CD4-positive, alpha-beta T cell (primary cell): Measurements from ENCODE around the gene SLC17A8. TPM values are rescaled to one million over a fixed set of nuclear protein-coding genes. Genes with fewer than 3 reads are reported as not detected.

ENCODE experiments used
- ATAC-seq: fragments of 200-7000 bp; cut with Tn5 transposase; one replicate; pipeline ENCODE4 v1.10.0; 2022; ENCODE audit warnings: mild to moderate bottlenecking; ENCODE audit not compliant: poor library complexity
- CTCF ChIA-PET: fragments of 350-600 bp; sonication (Branson Sonifier 250); formaldehyde crosslinking; loops from one replicate; lab custom pipeline; 2021; ENCODE audit warnings: antibody characterized with exemption, inconsistent platforms; lab: Charles Lee
- POLR2A ChIA-PET: fragments of 350-600 bp; sonication (Branson Sonifier 250); formaldehyde crosslinking; loops from one replicate; lab custom pipeline; 2021; ENCODE audit warnings: antibody characterized with exemption, inconsistent platforms; lab: Charles Lee
- DNase-seq, 14 experiments: peaks; one replicate each; pipeline ENCODE4 v3.0.0-alpha.2; 2013 to 2020; ENCODE audit warnings: mixed read lengths in 2 of 14
- H3K27ac ChIP-seq, 2 donors: one replicate each; pipeline versions ENCODE4 v1.5.1 to v1.7.0; 2013; ENCODE audit warnings: low read length in 2 of 2, low read depth in 1 of 2, mild to moderate bottlenecking in 1 of 2
- H3K27me3 ChIP-seq, 2 experiments: 1 replicate in 1 of 2; 2 replicates in 1 of 2; pipeline versions ENCODE4 v1.6.1 to v1.7.0; 2013; ENCODE audit warnings: low read length in 2 of 2, control low read depth in 1 of 2, mild to moderate bottlenecking in 1 of 2, moderate library complexity in 1 of 2; ENCODE audit not compliant: insufficient read depth in 2 of 2, control insufficient read depth in 1 of 2
- H3K36me3 ChIP-seq: one replicate; pipeline ENCODE4 v1.6.1; 2013; ENCODE audit warnings: low read length, control low read depth; ENCODE audit not compliant: insufficient read depth
- H3K4me1 ChIP-seq: one replicate; pipeline ENCODE4 v1.6.1; 2013; ENCODE audit warnings: low read length, control low read depth; ENCODE audit not compliant: insufficient read depth
- H3K4me3 ChIP-seq: one replicate; pipeline ENCODE4 v1.5.1; 2013; ENCODE audit warnings: mild to moderate bottlenecking, low read length, moderate library complexity
- H3K9me3 ChIP-seq, 2 experiments: 1 replicate in 1 of 2; 2 replicates in 1 of 2; pipeline versions ENCODE4 v1.6.1 to v1.7.0; 2013; ENCODE audit warnings: low read length in 2 of 2, mild to moderate bottlenecking in 2 of 2, control low read depth in 1 of 2, moderate library complexity in 1 of 2; ENCODE audit not compliant: control insufficient read depth in 1 of 2, insufficient read depth in 1 of 2
- H3K27ac Mint-ChIP-seq: one replicate; pipeline ENCODE4 v1.8.0; 2020; ENCODE audit warnings: mixed read lengths
- H3K27me3 Mint-ChIP-seq: one replicate; pipeline ENCODE4 v1.8.0; 2021; ENCODE audit warnings: mixed read lengths
- H3K36me3 Mint-ChIP-seq: one replicate; pipeline ENCODE4 v1.8.0; 2021; ENCODE audit warnings: low read depth, mixed read lengths
- H3K4me1 Mint-ChIP-seq: one replicate; pipeline ENCODE4 v1.8.0; 2021; ENCODE audit warnings: low read depth, mixed read lengths
- H3K4me3 Mint-ChIP-seq: one replicate; pipeline ENCODE4 v1.8.0; 2020; ENCODE audit warnings: mild to moderate bottlenecking, mixed read lengths
- H3K9me3 Mint-ChIP-seq: one replicate; pipeline ENCODE4 v1.8.0; 2020; ENCODE audit warnings: mixed read lengths
- intact Hi-C, 2 experiments: fragments of 100-400 bp; cut with DNase I in 1 of 2; cut with micrococcal nuclease in 1 of 2; formaldehyde crosslinking; loops; one replicate each; pipeline versions ENCODE4 v1.15.1 to v1.9.0; 2023 to 2025; cut with DNase I, micrococcal nuclease
- total RNA-seq, 174 experiments: library from RNA in 2 of 174; stranded (reverse) in 2 of 174; gene quantifications; one replicate each; pipeline ENCODE4 v1.2.3 and lab custom pipeline; 2021 to 2026
- TF ChIP-seq, protein P1 (sequence below): fragments of 200-600 bp; IDR thresholded peaks from one replicate; pipeline ENCODE4 v1.8.0; 2022; ENCODE audit warnings: antibody characterized with exemption, mild to moderate bottlenecking

The SLC17A8 gene
- total RNA-seq, 2 experiments from 2014 or later, result not detected

DNA sequence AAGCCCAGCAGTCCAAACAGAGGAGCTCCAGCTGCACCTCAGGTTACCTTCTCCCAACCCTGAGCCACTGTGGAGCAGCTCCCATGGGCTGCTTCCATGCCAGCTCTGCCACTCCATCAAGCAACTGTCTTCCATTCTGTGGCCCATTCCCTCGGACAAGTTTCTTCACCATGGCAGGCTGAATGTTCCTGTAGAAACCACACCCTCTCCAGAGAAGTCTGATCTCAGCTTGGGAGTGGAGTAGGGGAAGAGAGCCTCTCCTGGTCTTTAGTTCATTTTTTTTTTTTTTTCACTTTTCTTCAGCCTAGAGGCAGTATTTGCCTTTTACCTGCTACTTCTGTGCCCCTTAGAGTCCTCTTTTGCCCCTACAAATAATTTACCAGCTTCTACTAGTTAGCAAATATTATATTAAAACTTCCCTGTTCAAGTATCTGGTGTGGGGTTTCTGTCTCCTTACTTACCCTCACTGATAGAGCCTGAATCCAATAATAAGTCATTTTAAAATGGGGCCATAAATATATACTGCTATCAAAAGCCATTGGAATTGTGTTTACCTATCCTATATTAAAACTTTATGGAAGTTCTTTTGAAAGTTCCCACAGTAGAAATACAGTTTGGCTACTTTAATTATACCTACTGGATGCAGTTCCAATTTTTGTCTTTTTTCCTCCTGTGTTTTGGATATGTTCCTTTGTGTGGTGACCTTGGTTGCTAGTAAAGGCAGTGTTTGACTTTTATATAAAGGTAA lies 11.7 kb upstream of the SLC17A8 start:
- ATAC-seq (no peak), DNase-seq (no peak)
- ChIA-PET CTCF (interaction anchor here (0.7 kb wide), 1 partner anchor 120 kb away, joined by 4 read pairs; no protein-coding TSS in a partner anchor), POLR2A (no interaction called here)
- intact Hi-C loops, result no loop called here
- TF ChIP-seq, protein P1, sequence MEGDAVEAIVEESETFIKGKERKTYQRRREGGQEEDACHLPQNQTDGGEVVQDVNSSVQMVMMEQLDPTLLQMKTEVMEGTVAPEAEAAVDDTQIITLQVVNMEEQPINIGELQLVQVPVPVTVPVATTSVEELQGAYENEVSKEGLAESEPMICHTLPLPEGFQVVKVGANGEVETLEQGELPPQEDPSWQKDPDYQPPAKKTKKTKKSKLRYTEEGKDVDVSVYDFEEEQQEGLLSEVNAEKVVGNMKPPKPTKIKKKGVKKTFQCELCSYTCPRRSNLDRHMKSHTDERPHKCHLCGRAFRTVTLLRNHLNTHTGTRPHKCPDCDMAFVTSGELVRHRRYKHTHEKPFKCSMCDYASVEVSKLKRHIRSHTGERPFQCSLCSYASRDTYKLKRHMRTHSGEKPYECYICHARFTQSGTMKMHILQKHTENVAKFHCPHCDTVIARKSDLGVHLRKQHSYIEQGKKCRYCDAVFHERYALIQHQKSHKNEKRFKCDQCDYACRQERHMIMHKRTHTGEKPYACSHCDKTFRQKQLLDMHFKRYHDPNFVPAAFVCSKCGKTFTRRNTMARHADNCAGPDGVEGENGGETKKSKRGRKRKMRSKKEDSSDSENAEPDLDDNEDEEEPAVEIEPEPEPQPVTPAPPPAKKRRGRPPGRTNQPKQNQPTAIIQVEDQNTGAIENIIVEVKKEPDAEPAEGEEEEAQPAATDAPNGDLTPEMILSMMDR, result no peak
- Mint-ChIP-seq H3K4me1 (no peaks in the 10 kb centered on the region), H3K4me3 (no peak overlapping the region), H3K9me3 (peaks cover 3% of the 10 kb centered on the region), H3K27ac (no peak overlapping the region), H3K27me3 (no peaks in the 10 kb centered on the region), H3K36me3 (peaks cover 6% of the 10 kb centered on the region)
- Histone ChIP-seq H3K4me3 (no peak overlapping the region), H3K4me1 (no peaks in the 10 kb centered on the region), H3K27me3 (no peaks in the 10 kb centered on the region), H3K27ac (no peak overlapping the region), H3K36me3 (no peaks in the 10 kb centered on the region), H3K9me3 (no peaks in the 10 kb centered on the region)

DNA sequence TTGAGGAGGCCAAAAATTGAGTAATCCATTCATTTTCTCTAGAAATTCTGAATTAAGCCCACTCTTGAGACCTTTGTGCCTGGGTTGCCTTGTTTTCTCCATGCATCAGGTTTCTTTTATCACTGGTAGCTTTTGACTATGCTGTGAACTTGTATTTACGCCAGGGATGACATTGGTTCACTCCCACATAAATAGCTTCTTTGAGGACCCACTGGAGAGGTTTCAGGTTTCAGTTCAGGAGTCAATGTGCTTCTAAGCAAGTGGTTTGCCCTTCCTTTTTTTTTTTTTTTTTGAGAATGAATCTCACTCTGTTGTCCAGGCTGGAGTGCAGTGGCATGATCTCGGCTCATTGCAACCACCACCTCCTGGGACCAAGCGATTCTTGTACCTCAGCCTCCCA lies 10.2 kb upstream of the SLC17A8 start:
- POLR2A ChIA-PET, result no interaction called here
- H3K27me3 ChIP-seq, result no peaks in the 10 kb centered on the region
- Mint-ChIP-seq H3K9me3 (peaks cover 3% of the 10 kb centered on the region), H3K4me3 (no peak overlapping the region), H3K36me3 (peaks cover 6% of the 10 kb centered on the region), H3K27me3 (no peaks in the 10 kb centered on the region), H3K27ac (no peak overlapping the region), H3K4me1 (no peaks in the 10 kb centered on the region)
- H3K9me3 ChIP-seq, result no peaks in the 10 kb centered on the region
- CTCF ChIA-PET, result interaction anchor here (1.0 kb wide), 1 partner anchor 9 kb away, joined by 3 read pairs; no protein-coding TSS in a partner anchor
- H3K4me1 ChIP-seq, result no peaks in the 10 kb centered on the region
- no peak overlapping the region for H3K4me3 ChIP-seq
- H3K27ac ChIP-seq, result no peak overlapping the region
- no peak for ATAC-seq
- intact Hi-C loops, result no loop called here
- no peak for DNase-seq
- TF ChIP-seq, protein P1, result no peak
- H3K36me3 ChIP-seq, result no peaks in the 10 kb centered on the region

DNA sequence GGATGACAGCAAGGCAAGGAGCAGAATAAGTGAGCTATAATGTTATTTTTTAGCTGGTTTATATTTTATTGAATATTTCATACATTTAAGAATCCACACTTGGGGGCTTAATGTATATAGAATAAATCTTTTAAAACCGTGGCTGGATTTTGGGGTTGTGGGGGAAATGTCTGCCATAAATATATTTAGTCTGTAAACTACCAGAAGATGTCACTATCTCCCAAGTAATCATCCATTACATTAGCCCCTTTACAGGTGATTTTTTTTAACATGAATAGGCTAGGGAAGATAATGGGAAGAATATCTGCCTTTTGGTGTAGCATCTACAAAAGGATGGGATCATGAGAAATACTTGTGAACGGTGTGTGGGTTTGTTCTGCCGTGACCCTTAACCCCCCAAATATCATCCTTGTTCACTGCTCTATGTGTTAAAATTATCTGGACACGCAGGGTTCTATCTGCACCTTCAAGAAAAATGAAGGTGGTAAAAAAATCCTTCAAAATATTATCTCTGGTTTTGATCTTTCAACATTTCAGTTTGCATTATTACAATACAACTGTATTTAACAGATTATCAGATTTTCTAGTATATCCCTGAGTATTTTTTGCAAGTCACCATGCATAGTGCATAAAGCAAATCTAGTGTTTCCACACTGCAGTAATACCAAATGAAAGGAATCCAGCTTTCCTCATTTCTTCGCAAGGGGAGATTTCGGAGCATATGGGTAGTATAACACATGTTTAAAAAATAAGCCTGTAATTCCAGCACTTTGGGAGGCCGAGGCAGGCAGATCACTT lies 8.0 kb upstream of the SLC17A8 start:
- Histone ChIP-seq H3K9me3 (no peaks in the 10 kb centered on the region), H3K27me3 (no peaks in the 10 kb centered on the region), H3K4me3 (no peak overlapping the region), H3K36me3 (no peaks in the 10 kb centered on the region), H3K27ac (no peak overlapping the region), H3K4me1 (no peaks in the 10 kb centered on the region)
- Mint-ChIP-seq H3K36me3 (no peaks in the 10 kb centered on the region), H3K27ac (no peak overlapping the region), H3K9me3 (no peaks in the 10 kb centered on the region), H3K4me1 (no peaks in the 10 kb centered on the region), H3K4me3 (no peak overlapping the region), H3K27me3 (peaks cover 13% of the 10 kb centered on the region)
- ATAC-seq, result no peak
- DNase-seq, result no peak
- ChIA-PET CTCF (no interaction called here), POLR2A (no interaction called here)
- intact Hi-C loops, result no loop called here
- TF ChIP-seq, protein P1, result no peak
